Suprapubic skin (tissue), 3 donors: ENCODE measurements around the gene TIMP1.

Experiments used
- POLR2AphosphoS5 ChIP-seq, 3 donors: sonication (generic); formaldehyde crosslinking; IDR thresholded peaks; one replicate each; pipeline ENCODE4 v1.6.1; 2017; ENCODE audit warnings: antibody characterized with exemption in 3 of 3
- TF ChIP-seq, protein P1 (sequence below), 2 donors: fragments of 200-600 bp in 1 of 2; fragments of 450-650 bp in 1 of 2; sonication (generic) in 1 of 2; IDR thresholded peaks; one replicate each; pipeline ENCODE4 v1.5.1; 2016 to 2019; ENCODE audit warnings: antibody characterized with exemption in 2 of 2, mild to moderate bottlenecking in 1 of 2, moderate library complexity in 1 of 2

DNA sequence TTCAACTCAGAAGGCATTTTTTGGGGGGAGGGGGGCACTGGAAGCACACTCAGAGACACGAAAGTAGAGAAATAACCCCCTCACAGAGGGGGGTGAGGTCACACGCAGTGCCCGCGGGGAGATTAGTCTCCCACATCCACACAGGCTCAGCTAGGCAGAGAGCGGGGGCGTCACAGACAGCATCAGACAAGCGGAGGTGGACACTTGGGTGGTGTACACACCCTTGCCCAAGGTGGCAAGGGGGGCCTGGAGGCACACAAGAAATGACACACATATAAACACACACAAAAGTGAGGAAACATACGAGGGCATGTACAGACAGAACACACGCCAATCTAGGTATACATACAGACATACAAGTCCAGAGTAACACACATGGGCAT, 38.1 kb downstream of the TIMP1 start:
- TF ChIP-seq, protein P1, sequence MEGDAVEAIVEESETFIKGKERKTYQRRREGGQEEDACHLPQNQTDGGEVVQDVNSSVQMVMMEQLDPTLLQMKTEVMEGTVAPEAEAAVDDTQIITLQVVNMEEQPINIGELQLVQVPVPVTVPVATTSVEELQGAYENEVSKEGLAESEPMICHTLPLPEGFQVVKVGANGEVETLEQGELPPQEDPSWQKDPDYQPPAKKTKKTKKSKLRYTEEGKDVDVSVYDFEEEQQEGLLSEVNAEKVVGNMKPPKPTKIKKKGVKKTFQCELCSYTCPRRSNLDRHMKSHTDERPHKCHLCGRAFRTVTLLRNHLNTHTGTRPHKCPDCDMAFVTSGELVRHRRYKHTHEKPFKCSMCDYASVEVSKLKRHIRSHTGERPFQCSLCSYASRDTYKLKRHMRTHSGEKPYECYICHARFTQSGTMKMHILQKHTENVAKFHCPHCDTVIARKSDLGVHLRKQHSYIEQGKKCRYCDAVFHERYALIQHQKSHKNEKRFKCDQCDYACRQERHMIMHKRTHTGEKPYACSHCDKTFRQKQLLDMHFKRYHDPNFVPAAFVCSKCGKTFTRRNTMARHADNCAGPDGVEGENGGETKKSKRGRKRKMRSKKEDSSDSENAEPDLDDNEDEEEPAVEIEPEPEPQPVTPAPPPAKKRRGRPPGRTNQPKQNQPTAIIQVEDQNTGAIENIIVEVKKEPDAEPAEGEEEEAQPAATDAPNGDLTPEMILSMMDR (IDR thresholded peaks at IDR 0.05) = no peak
- no peak for TF ChIP-seq POLR2AphosphoS5 (IDR thresholded peaks at IDR 0.05)
